HG03342 (cell line): Measurements from ENCODE around the gene SLC36A3.
A peak's percentile ranks its signal among the peaks of the same experiment; 100 is the strongest.
"Not testable (repeated sequence)": the region's sequence is repeated elsewhere in the genome, so short reads cannot be mapped to it uniquely, and the experiment has no call there.

Experiments
- ATAC-seq: cut with Tn5 transposase; IDR thresholded peaks from one replicate; pipeline ENCODE4 v1.9.1; 2021; ENCODE audit warnings: mild to moderate bottlenecking, moderate library complexity; ENCODE audit not compliant: unreplicated experiment

SLC36A3 gene

DNA sequence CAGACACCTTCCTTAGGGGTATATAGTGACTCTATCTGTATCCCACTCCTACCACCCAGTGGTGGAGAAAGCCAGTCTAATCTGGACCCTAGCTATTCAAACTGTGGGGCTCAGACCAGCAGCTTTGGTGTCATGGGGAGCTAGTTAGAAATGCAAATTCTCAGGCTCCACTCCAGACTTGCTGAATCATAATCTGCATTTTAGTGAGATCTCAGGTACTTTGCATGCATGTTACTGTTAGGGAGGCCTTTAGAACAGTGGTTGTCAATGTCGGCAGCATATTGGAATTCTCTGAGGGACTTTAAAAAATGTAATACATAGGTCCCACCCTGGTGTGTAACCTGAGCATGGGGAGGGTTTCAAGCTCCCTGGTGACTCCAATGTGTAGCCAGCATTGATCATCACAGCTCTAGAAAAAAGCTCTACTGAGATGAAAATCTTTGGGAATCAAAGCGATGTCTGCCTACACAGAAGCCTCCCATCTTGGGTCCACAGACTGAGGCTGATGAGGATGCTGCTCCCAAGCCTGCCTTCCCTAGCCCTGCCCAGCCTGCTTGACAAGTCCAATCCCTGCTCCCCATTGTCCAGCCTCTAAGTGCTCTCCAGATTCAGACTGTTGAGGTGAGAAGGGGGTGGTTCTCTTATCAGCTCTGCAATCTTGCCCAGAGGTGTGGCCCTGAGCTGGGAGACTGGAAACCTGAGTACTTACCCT lies 62.5 kb downstream of the SLC36A3 start:
- ATAC-seq, result no peak

DNA sequence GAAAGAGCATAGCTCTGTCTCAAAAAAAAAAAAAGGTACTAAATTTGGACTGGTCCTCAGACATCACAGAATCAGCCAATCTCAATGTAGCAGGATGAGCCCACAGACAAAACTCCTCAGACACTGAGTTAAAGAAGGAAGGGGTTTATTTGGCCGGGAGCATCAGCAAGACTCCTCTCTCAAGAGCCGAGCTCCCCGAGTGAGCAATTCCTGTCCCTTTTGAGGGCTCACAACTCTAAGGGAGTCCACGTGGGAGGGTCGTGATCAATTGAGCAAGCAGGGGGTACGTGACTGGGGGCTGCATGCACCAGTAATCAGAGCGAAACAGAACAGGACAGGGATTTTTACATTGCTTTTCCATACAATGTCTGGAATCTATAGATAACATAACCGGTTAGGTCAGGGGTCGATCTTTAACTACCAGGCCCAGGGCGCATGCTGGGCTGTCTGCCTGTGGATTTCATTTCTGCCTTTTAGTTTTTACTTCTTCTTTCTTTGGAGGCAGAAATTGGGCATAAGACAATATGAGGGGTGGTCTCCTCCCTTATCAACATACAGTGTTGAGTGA lies 63.2 kb downstream of the SLC36A3 start:
- not testable (repeated sequence) for ATAC-seq

DNA sequence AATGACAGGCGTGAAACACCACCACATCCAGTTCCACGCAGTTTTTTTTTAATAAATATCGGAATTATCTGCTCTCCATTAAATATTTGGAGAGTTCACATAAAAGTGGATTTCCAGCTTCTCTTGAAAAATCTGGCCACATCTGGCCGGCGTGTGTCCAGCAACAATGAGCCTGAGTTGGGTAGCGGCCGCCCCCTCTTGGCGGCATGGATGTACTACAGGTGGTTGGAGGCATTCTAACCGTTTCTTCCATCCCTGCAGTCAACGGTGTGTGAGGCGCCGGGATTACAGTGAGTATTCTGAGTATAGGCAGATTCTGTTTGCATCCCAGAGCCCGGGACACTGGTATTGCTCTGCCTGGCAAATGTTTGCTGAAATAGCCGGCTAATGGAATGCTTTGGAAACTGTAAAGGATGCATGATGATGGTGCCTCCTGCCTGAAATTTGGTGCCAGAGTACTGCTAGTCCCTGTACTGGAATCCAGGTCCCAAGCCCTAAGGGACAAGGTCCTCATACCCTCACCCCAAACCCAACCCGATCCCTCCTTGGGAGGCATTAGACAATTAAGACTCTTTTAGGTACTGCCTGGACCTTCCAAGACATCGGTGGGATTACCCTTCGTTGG lies 64.2 kb downstream of the SLC36A3 start:
- peak; percentile 44 for ATAC-seq

DNA sequence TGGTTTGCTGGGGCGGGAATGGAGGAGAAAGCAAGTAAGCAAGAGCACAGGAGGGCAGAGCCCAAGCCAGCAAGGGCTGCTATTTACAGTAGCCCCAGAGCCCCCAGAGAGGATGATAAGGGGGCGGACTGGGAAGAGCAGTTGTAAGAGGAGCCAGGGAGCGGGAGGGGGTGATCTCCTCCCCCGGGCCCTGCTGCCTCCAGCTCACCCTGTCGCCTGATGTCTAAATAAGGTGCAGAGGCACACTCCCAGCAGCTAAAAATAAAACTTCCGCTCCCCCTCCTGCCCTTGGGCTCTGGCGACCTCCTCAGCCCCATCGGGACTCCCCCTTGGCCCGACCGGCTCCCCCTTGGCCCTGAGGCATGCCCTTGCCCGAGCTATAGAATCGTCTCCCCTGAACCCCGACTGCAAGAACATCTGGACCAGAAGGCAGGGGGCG lies 65.2 kb downstream of the SLC36A3 start:
- peak; percentile 36 for ATAC-seq

DNA sequence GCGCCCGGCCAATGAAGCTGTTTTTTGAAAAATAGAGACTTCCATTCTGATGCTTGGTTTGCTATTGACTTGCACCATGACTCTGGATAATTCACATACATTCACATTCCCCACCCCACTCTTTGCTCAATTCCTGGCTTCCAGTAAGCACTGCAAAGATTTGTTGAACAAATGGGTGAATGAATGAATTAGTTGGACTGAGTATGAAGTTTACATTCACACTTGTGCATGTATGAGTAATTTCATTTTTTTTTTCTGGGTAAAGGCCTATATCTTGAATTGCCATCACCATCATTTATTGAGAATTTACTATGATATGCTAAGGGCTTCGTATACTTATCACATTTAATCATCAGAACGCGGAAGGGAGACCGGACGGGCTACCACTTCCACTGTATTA lies 65.9 kb downstream of the SLC36A3 start:
- ATAC-seq, result no peak

DNA sequence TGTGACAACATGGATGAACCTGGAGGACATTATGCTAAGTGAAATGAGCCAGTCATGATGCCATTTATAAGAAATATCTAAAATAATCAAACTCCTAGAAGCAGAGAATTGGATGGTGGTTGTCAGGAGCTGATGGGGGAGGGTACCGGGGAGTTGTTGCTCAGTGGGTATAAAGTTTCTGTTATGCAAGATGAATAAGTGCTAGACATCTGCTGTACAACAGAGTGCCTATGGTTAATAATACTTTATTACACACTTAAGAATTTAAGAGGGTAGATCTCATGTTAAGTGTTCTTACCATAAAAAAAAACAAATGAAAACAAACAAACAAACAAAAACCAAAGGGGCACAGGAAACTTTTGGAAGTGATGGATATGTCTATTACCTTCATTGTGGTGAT lies 66.7 kb downstream of the SLC36A3 start:
- ATAC-seq, result no peak

DNA sequence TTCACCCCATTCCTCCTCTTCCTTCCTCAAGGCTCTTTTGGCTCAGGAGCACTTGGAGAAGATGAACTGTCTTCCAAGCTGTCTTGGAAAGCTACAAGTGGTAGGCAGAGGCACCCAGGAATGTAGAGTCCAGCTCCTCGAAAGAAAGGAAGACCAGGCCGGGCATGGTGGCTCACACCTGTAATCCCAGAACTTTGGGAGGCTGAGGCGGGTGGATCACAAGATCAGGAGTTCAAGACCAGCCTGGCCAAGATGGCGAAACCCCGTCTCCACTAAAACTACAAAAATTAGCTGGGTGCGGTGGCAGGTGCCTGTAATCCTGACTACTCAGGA lies 68.4 kb downstream of the SLC36A3 start:
- not testable (repeated sequence) for ATAC-seq

DNA sequence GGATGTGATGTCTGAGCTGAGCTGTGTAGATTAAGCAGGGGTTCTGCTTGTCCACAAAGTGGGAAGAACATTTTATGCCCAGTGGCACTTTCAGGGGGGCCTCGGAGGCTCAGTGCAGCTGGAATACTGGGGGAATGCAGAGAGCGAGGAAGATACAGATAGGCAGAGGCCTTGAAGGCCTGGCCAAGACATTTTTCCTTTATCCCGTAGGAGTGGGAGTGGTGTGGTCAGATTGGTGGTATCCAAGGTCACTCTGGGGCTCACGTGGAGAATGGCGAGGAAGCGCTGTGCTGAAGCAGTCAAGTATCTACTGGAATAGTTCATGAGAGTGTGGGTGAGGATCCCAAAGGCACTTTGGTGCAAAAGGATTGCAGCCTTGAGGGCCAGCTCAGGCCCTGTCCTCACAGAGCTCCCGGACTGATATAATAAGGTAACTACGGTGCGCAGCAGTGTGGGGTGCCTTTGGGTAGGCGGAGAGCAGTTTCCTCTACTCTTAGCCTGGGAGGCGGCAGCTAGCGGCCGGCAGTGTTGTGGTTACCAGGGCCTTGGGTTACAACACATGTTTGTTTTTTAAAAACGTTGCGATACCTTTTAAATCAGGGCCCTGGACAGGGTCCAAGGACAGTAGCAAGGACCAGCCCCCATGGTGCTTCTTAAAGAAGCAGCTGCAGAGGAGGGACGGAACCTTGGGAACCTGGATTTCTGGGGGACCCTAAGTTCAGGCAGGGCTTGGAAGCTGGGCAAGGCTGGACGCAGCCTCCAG lies 68.9 kb downstream of the SLC36A3 start:
- ATAC-seq, result peak; percentile 69

DNA sequence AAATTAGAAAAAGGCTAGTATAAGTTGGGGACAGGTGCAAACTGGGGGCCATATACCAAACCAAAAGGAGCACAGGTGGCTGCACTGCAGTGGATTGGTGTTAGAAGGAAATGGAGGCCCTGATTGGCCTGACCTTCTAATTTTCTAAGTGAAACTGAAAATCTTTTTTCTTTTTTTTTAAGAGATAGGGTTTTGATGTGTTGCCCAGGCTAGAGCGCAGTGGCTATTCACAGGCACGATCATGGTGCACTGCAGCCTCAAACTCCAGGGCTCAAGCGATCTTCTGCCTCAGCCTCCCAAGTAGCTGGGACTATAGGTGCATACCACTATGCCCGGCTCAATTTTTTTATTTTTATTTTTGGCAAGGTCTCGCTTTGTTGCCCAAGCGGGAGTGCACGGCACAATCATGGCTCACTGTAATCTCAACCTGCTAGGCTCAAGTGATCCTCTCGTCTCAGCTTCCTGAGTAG lies 69.9 kb downstream of the SLC36A3 start:
- peak; percentile 59 for ATAC-seq

DNA sequence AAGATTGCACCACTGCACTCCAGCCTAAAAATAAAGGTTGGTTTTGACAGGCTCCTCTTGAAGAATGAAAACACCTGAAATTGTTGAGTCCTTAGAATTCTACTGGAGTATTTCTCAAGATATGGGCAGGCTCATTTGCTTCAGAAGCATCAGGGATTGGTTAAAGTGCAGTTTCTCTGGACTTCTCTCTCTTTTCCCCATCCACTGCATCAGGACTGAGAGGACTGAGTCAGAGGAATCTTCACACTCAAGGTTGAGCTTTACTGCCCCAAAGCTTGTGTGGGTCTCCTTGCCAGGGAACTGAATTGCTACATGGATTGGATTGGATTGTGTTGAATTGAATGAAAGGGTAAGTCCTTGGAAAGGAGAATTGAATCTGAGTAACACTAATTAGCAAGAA lies 72.2 kb downstream of the SLC36A3 start:
- no peak for ATAC-seq

DNA sequence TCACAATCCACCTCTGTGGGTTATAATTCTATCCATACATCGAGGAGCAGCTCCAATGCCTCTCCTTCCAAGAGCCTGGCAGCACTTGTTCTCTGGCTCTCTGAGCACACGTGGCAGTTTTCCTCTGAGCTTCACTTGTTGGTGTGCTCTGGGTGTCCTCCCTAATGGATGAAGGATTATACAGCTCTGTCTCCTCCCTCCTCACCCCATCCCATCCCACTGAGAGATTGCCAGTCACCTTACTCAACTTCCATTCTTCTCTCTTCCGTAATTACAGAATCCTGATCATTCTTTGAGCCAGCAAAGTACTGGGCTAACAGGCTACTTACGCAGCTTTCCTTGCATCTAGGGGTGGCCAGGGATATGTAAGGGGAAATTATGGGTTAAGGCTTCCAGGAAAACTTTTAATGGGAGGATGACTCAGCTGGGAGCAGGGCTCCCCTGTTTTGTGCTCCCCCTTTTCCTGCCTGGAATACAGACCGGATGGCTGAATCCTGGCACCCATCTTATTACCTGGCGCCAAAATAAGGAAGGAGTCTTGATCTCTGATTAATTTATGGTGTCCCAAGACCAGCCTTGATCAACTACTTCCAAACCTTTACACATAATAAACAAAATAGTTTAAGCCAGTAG lies 73.4 kb downstream of the SLC36A3 start:
- no peak for ATAC-seq

DNA sequence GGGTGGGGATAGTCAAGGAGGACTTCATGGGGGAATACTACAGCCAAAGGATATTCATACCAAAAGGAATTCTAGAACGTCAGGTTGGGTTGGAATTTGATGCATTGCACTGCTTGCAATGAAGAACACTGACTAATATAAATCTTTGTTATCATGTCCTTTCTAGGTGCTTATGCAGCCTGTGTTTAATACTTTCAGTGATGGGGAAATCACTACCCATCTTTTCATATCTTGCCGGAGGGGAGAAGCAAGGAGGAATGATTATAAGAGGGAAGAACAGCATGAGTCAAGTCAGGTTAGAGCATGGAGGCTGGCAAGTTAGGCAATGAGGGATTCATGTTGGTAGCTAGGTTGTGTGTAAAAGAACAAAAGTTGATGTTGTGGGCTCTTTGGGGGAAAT lies 74.6 kb downstream of the SLC36A3 start:
- no peak for ATAC-seq

DNA sequence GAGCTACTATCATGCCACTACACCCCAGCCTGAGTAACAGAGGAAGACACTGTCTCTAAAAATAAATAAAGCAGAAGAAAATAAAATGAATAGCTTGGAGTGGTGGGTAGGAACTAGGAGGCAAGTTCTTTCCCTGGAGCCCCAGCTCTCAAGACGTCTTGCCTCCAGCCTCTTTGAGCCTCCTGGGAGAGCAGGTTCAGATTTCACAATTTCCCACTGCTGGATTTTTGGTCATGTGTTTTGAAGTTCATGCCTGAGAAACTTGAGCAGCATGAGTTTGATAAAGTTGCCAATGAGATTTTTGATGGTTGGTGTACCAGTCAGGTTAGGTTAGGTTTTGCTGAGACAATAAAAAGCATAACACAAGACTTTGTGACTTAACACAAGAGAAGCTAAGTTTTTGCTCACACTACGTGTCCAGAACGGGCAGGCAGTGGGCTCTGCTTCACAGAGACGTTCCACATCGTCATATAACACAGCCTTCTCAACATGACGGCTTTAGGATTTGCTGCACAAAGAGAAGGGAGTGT lies 75.6 kb downstream of the SLC36A3 start:
- ATAC-seq, result no peak
